ENCODE results near the gene FAM219B.

GRCh38 chr15:74917676-74918075 lies 11.0 kb upstream of the FAM219B start:
- TF ChIP-seq POLR2A (IDR thresholded peaks at IDR 0.05; ENCODE audit: extremely low read depth, insufficient read length) (no peak), CTCF (IDR thresholded peaks at IDR 0.05; ENCODE audit: low read depth, low read length) (no peak), MAX (IDR thresholded peaks at IDR 0.05; ENCODE audit: low read depth, low read length) (no peak), MYC (IDR thresholded peaks at IDR 0.05; ENCODE audit: low read depth, low read length) (no peak)
